Suppressor macrophage treated with lipopolysaccharide for 4 hours (primary cell): ENCODE results near the gene IL12RB1.
A peak's percentile ranks its signal among the peaks of the same experiment; 100 is the strongest.

Experiments
- DNase-seq: peaks from one replicate; pipeline ENCODE4 v3.0.0-alpha.2; 2020

IL12RB1 gene

GRCh38 chr19:18085702-18086457, 854 bp downstream of the IL12RB1 start:
- no peak for DNase-seq

GRCh38 chr19:18083929-18084684, 2.6 kb downstream of the IL12RB1 start:
- no peak for DNase-seq

DNA sequence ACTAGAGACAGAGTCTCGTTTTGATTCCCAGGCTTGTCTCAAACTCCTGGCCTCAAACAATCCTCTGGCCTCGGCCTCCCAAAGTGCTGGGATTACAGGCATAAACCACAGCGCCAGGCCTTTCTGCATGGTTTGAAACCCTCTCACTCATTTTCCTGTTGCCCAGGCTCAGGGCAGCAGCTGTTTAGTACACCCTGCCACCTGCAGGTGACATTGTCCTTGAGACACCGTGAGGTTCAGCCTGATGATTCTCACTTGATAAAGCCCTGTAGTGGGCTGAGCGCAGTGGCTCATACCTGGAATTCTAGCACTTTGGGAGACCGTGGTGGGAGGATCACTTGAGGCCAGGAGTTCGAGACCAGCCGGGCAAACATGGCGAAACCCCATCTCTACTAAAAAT, 12.5 kb downstream of the IL12RB1 start:
- DNase-seq: no peak

DNA sequence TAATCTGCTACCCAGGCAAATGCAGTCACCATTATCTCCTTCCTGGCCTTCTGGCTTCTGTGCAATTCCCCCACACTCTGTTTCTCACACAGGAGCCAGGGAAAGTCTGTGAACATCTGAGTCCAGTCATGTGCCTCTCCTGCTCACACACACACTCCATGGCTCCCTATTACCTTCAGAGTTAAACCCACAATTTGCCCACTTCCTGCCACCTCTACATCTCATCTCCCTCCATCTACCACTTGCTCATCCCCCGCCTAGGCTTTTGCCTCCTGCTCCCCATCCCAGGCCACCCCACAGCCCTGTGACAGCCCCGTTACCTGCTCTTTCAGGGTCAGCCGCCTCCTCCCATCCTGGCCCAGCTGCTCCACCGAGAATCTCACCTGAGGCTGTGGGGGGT, 13.5 kb downstream of the IL12RB1 start:
- no peak for DNase-seq

DNA sequence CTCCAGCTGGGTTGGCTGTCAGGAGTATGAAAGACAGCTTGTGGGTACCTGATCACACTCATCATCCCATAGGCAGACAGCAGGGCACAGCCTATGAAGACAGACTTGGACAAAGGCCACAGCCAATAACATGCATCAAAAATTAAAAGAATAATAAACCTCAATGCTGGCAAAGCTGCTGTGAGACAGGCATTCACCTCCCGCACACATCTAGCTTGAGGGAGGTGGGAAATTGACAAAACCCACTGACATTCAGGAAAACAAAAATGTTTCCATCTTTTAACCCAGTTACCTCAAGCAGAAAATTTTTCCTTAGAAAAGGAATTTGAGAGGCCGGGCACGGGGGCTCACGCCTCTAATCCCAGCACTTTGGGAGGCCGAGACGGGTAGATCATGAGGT, 14.4 kb downstream of the IL12RB1 start:
- DNase-seq: no peak

DNA sequence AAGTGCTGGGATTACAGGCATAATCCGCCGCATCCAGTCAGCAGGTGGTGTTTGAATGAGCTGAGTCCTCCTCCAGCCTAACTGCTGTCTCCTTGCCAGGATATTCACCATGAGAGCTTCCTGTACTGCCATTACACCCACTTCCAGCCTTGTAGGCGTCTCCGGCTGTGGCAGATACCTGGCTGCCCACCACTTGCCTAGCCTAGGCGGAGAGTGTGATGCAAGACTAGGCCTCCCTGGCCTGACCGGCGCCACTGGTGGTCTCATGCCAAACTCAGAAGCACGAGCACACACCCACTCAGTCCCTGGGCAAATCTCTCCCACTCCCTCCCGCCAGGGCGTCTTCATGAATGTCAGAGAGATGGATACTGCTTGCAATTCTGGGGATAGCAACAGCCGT, 16.6 kb downstream of the IL12RB1 start:
- DNase-seq: no peak

GRCh38 chr19:18069383-18069782, 17.4 kb downstream of the IL12RB1 start:
- no peak for DNase-seq

DNA sequence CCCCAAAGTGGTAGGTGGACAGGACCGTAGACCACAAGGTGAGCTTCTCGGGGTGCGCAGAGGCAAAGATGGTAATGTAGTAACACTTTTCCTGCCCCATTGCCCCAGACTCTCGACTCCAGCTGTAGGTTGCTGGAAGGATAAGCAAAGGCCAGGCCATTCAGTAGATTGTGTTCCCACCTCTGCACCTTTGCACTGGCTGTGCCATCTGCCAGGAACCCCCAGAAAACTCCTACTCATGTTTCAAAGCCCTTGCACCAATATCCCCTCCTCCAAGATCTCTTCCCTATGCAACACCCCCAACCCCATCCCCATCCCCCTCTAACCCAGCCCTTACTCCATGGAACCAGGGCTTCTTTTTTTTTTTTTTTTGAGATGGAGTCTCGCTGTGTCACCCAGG, 18.3 kb downstream of the IL12RB1 start:
- DNase-seq: no peak

- DNase-seq: no peak
Observed at GRCh38 chr19:18065173-18065495, 21.6 kb downstream of the IL12RB1 start.

- DNase-seq: no peak
Observed at GRCh38 chr19:18063463-18063862, 23.3 kb downstream of the IL12RB1 start.

GRCh38 chr19:18062028-18062427, 24.7 kb downstream of the IL12RB1 start:
- no peak for DNase-seq

DNA sequence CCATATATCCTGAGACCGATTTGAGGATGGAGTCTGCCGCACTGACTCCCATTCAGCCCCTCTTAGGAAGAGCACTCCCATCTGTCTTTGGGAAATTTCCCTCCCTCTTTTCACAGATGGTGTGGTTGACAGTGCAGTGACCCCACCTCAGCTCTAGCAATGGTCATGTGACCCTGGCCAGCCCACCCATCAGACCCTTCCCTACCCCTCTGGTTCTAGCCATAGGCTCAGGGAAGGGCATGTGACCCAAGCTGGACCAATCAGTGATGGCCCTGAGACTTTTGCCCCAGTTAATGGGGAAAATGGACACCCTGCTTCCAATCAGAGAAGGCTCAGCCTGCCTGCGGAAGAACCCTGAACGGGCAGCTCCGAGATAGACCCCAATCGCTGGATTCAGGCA, 26.3 kb downstream of the IL12RB1 start:
- DNase-seq: no peak

DNA sequence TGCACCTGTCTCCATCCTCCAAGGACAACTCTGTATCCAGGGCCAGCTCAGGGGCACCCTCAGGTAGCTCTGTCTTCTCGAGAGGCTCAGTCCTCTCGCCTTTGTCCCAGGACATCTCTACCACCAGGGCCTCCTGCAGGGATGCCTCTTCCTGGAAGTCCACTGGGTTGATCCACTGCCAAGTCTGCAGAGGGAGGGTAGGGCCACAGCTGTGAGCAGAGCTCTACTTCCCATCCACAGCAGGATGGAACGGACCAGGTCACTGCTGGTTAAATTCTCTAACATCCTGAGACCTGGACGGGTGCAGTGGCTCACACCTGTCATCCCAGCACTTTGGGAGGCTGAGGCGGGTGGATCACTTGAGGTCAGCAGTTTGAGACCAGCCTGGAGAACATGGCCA, 26.8 kb downstream of the IL12RB1 start:
- no peak for DNase-seq

DNA sequence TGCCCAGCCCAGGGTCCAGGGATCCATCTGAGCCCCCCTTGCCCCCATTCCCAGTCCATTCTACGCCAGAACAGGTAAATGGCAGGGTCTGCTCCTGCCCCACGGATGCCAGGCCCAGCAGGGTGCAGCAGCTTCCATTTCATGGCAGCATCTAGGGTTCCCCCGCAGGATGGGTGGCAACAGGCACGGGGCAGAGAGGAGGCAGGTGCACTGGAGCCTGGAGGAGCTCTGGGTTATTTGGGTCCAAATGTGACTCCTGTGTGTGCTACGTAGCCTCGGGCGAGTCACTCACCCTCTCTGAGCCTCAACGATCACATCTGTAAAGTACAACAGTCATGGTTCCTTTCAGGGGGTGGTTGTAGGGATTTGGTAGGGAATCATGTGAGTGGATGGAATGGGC, 27.4 kb downstream of the IL12RB1 start:
- no peak for DNase-seq

- DNase-seq: peak; percentile 84
Observed at GRCh38 chr19:18058208-18059009, 28.3 kb downstream of the IL12RB1 start.

DNA sequence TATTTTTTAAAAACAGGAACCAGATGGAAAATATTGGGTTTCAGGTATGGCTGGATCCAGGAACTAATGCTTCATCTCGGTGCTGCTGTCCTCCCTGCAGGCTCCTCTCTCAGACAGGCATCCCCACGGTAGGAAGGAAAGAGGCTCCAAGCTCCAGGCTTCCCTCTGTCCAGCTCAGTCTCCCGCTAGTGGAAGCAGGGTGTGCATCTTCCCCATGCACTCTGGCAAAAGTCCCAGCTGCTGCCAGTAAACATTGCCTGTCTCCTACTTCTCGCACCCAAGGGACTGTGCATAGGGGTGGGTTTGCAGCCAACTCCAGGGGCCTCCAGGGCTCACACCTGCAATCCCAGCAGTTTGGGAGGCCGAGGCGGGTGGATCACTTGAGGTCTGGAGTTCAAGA, 29.2 kb downstream of the IL12RB1 start:
- DNase-seq: no peak

- no peak for DNase-seq
Observed at GRCh38 chr19:18055967-18056366, 30.8 kb downstream of the IL12RB1 start.

GRCh38 chr19:18053576-18054219, 33.0 kb downstream of the IL12RB1 start:
- no peak for DNase-seq

DNA sequence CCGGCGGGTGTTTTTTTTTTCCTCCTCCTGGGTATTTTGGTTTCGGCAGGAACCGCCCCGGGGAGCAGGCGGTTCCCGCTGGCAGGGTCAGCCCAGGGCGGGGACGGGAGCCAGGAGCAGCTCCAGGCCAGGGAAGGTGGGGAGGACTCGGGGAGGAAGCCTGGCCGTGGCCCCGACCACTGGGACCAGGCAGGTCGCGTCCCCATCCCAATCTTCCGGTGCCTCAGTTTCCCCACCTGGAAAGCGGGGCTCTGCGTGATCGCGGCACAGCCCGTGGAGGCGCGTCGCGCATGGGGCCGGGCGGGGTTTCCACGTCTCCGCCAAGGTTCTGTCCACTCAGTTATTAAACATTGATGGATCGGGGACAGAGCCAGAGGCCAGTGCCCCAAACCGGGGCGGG, 34.8 kb downstream of the IL12RB1 start:
- no peak for DNase-seq

- DNase-seq: peak; percentile 75
Observed at GRCh38 chr19:18049385-18049784, 37.3 kb downstream of the IL12RB1 start.

- DNase-seq: no peak
Observed at GRCh38 chr19:18046059-18046718, 40.5 kb downstream of the IL12RB1 start.

GRCh38 chr19:18045307-18046050, 41.3 kb downstream of the IL12RB1 start:
- DNase-seq: no peak
